ENCODE measurements around the gene RASSF1.
A peak's percentile ranks its signal among the peaks of the same experiment; 100 is the strongest.
"Not testable (repeated sequence)": the region's sequence is repeated elsewhere in the genome, so short reads cannot be mapped to it uniquely, and the experiment has no call there.

RASSF1 gene

DNA sequence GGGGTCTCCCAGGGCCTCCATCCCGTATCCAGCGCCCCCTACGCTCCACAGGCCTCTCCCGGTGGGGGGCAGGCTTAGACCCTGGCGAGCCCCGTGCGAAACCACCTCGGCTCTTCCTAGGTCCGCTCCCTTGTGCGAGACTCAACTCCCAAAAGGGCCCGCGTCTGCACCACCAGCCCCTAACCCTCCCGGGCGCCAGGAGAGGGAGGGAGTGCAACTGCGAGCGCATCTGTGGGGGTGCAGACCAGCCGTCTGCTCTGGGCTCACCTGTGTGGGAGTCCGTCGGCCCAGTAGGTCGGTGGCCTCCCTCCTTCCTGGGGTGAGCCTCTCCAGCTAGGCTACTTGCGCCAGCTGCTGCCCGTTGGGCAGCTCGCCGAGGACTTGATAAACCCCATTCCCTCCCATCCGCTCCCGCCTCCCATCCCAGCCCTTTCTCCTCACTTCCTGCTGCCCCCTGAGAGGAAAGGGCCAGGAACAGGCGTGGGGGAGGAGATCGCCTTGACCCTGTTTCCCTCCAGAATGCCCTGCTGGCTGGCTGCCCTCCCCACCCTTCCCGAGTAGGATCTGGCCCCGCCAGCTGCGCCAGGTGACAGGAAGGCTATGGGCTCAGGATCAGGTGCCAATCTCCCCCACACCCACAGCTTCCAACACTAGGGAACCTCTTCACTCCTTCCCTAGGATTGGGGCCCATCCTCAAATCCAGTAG, 18.1 kb downstream of the RASSF1 start, which contains the start of gene HYAL2:
TSS of gene HYAL2 (minus strand) at position 360 of the 706 bp plus-strand sequence. CDS start 2,256 bp downstream, outside the sequence.
- DNase-seq, result peak; percentile 20

DNA sequence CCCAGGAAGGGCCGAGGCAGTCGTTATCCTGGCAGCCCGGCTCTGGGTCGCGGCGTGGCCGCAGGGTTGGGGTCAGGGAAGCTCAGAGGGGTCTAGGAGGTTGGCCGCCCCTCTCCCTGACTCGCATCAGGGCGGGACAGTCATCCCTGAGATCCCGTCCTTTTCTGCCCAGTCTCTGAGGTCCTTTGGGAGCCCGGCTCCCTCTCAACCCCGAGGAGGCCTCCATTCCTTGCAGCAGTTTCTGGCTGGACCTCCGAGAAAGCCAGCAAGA, 18.6 kb downstream of the RASSF1 start:
- DNase-seq, result no peak

DNA sequence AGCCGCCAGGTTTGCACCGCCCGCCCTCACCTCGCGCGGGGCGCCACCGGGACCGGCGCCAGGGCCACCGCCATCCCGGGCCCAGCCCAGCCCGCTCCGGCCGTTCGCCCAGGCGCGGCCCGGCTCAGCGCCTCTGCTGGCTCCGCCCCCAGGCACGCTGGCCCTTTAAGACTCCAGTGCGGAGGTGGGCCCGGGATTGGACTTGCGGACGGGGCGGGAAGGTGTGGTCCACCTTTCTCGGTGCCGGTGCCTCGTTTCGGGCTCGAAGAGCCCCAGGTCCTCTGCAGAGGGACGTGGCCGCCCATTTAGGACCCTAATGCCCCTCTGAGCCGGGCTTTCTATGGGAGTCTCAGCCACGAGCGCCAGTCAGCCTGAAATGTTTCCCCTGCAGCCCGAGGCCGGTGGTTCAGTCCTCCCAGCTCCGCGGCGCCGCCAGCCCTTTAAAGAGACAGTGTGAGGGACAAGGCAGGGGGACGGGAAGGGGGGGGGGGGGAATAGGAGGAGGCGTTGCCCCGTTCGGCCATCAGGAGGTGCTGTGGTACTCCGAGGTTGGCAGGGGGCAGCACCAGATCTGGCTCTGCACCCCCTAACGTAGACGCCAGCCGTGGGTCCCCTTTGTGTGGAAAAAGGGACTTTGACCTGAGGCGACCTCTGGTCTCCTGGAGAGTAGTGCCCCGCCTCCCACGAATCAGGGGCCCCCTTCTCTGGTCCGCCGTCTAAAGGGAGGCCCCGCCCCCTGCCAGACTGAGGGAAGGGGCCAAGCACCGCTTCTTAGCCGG, 19.1 kb downstream of the RASSF1 start:
- DNase-seq, result peak; percentile 82

DNA sequence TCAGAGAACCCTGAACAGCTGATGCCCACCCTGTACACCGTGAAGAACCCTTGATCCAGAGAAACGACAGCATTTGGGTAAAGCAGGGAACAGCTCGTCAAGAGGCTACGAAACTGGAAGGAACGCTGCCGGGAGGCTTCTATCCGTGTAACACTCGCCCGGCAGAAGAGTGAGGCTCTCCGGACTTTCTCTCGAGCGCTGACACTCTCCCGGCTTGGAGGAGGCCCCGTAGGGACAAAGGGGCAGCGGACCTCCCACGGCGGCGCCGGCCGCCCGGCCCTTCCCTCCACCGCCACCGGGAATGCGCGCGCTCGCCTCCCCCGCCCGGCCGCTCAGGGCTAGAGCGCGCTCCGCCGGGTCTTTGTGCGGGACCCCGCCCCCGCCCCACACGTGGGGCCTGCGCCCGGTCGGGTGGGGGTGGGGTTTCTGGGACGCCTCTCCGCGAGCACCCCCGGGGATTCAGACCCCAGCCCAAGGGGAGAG, 19.7 kb downstream of the RASSF1 start:
- DNase-seq, result peak; percentile 48

DNA sequence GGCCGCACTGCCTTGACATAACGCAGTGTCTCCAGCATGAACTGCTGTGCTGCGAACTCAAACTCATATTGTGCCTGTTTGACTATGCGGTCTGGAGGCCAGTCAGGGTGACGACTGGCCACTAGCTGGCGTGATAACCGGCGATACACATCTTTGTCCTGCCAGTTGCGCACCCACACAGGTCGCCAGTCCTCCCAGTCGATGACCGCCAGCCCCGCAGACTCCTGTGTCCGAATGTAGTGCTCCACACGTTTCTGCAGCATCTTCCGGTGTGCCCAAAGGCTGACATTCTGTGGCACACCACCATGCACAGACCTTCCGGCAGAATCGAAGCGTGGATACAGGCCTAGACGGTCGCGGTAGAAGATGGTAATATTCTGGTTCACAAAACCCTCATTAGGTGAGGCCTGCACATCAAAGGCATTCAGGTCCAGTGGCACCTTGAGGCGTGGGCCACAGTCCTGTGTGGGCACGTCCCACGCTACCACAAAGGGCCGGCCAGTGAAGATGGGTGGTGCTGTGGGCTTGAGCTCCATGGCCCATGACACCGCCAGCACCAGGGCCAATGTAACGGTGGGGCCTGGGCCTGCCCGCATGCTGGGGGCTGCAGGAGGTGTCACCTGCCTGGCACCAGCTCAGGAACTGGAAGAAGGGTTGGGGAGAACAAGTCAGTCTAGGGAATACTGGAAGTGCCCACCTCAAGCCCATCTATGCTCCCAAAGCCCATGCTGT, 20.6 kb downstream of the RASSF1 start:
- DNase-seq, result no peak

DNA sequence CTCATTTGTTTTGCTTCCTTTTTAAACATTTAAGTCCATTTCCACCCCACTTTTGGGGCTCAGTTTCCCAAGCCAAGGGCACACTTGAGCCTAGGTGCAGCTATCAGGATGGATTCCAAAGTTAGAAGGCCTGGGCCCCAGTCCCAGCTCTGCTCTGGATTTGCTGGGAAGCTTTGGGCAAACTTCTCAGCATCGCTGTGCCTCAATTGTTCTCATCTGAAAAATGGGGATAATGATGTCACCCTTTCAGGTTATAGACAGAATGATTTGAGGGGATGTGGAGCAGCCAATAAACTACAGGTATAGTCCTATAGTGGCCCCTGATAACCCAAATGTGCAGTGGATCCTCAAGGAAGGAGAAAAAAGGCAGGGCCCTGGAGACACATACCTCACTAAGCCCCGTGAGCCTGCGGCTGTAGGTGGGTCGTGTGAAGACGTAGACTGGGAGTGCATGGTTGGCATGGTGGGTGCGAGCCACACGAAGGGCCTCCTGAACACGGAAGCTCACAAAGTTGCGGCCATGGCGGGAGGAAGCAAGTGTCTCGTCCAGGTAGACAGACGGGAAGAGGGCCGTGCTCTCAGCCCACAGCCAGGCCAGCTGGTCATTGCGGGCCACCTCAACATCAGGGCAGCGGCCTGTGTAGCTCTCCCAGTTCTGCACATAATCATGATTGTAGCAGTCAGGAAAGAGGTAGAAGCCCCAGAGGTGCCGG, 21.3 kb downstream of the RASSF1 start:
- DNase-seq, result no peak

DNA sequence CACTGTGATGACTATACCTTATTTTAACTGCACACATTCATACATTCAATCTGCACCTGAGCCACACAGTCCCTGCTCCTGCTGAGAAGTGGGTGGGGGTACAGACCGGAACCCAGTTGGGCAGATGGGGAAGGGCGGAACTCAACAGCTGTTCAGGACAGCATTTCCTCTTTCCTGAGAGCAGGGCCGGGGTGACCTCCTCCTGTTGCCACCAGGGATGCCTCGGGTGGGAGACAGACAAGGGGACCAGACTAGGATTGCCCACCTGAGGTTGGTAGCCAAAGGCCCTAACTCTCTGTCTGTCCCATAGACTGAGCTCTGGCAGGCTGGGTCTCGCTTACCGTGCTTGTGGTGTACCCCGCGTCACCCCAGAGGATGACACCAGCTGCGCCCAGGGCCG, 22.0 kb downstream of the RASSF1 start:
- DNase-seq, result no peak

DNA sequence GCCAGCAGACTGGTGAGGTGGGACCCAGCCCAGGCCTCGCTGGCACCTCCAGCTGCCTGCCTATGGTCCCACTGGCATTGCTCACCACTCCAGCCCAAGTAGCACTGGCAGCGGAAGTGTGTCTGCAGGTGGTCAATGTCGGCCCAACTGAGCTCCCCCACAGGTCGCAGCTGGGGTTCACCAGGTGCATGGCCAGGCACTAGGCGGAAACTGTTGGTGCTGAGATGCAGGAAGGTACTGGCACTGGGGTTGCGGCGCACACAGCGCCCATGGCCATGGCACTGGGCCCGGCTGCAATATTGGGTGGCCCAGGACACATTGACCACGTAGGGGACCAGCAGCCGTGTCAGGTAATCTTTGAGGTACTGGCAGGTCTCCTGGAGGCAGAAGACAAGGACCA, 22.5 kb downstream of the RASSF1 start:
- DNase-seq, result no peak

DNA sequence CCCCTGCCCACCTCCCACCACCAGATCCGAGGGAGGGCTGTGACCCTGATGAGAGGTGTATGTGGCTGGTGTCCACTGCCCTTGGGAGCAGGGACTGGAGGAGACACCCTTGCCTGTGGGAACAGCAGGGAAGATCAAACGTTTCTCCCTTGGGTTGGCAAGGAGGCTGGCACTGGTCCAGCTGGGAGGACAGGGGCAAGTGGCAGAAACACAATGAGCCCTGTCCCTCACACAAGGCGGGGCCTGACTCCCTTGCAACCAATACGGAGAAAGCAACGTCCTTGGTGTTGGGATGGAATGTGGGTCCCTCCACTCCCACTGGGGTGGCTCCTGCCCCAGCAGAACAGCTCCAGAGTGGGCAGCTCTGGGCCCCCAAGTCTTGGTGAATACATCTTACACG, 23.3 kb downstream of the RASSF1 start:
- peak; percentile 54 for DNase-seq

DNA sequence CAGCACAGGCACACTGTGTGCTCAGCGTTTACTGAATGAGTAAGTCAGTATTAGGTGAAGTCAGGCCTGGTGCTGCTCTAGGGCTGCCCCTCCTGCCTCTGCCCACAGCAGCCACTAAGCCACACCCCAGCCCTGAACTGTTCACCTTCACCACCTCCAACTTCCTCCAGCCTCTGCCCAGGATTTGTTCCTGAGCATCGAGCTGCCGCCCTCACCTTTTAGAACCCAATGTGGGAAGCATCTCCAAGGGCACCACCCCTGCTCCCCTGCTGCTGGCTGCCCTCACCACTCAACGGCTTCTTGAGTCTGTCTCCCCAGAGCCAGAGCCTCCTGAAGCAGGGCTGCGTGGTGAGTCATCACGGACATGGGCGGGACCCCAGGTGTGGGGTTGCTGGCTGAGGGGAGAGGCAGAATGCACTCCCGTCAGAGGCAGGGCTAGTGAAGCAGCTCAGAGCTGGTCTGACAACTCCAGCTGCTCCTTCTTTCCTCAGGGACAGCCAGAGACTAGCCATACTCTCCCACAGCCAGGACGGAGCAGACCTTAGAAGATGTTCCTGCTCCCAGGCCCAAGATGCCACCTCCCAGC, 23.9 kb downstream of the RASSF1 start:
- DNase-seq, result peak; percentile 40

DNA sequence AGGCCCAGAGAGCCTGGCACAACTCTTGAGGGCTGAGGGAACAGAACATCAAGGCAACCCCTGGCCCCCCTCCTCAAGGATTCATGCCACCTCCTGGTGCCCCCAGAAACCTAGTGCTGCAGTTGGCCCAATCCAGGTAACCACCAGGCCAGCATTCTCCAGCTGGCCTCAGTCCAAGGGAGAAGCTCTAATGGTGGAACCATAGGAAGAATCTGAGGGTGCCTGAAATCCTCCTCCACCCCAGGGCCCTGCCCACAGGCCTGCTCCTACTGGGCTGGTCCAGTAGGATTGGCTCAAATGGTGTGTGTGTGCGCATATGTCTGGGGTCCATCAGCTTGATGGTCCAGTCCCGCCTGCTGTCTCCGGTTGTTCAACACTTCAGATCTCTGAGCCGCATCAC, 25.8 kb downstream of the RASSF1 start:
- no peak for DNase-seq

DNA sequence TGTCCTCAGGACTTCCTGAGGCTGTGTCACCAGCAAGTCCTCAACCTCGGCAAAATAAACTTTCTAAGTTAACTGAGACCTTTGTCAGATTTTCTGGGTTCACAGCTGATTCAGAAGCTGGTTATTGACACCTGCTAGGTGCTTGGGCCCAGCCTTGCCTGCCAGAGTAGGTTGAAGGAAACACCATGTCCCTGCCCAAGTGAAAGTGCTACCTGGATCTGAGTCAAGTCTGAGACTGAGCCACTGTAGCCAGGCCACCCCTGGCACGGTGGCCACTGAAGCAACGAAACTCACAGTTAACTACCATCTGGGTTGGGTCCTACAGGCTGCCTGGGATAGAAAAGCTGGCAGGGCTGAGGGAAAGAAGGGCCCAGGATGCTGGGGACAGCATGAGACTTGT, 26.3 kb downstream of the RASSF1 start:
- no peak for DNase-seq

DNA sequence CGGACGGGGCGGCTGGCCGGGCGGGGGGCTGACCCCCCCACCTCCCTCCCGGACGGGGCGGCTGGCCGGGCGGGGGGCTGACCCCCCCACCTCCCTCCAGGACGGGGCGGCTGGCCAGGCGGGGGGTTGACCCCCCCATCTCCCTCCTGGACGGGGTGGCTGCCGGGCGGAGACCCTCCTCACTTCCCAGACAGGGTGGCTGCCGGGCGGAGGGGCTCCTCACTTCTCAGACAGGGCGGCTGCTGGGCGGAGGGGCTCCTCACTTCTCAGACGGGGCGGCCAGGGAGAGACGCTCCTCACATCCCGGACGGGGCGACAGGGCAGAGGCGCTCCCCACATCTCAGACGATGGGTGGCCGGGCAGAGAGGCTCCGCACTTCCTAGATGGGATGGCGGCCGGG, 28.6 kb downstream of the RASSF1 start:
- DNase-seq, result not testable (repeated sequence)

DNA sequence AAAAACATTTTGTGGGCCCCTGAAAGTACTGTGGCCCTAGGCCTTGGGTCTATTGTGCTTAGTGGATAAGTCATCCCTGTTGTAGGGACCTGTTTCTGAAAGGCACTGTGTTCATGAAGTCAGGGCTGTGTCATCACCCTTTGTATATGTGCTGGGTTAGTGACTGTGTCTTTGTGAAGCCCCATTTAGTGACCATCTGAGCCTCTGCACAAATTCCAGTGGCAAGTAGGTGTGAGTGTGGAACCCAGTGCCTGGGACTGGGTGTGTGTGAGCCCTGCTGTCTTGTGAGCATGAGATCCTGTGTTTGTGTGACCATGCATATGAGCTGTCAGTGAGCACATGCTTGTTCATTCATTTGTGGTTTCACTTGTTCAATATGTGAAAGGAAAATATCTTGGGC, 36.0 kb downstream of the RASSF1 start:
- no peak for DNase-seq

DNA sequence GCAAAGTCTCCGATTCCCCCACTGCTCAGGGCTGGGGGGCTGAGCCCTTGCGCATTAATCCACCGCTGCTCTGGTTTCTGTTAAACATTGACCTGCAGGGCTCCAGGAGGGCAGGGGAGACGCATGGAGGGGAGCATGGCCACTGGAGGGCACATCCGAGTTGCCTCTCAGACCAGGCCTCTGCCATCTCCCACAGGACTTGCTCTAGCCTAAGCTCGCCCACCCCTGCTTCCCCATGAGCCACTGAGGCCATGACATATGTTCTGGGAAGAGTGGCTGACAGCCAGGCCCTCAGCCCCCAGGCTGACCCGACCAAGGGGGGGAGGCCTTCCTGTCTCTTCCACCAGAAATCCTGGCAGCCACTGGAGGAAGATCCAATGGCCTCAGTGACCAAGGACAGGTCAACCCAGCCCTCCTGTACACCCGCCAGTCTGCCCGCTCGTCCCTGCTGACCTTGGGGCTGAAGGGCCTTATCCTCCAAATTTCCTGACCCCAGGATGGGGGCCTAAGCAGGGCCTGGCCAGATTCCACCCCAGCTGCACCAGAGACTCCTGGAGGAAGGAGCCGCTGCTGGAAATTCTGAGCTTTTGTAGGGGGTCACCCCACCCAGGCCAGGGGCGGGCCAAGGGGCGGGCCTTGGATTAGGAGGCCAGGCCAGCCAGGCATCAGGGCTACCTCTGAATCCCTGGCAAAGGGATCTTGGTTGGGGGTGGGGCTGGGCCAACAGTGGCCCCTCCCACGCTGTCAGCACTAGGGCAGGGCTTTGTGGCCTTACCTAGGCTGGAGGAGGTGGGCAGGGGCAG, 37.4 kb downstream of the RASSF1 start, which contains the start of gene HYAL1:
TSS of gene HYAL1 (minus strand) at position 562 of the 803 bp plus-strand sequence. CDS start 618 bp downstream, outside the sequence.
- no peak for DNase-seq

DNA sequence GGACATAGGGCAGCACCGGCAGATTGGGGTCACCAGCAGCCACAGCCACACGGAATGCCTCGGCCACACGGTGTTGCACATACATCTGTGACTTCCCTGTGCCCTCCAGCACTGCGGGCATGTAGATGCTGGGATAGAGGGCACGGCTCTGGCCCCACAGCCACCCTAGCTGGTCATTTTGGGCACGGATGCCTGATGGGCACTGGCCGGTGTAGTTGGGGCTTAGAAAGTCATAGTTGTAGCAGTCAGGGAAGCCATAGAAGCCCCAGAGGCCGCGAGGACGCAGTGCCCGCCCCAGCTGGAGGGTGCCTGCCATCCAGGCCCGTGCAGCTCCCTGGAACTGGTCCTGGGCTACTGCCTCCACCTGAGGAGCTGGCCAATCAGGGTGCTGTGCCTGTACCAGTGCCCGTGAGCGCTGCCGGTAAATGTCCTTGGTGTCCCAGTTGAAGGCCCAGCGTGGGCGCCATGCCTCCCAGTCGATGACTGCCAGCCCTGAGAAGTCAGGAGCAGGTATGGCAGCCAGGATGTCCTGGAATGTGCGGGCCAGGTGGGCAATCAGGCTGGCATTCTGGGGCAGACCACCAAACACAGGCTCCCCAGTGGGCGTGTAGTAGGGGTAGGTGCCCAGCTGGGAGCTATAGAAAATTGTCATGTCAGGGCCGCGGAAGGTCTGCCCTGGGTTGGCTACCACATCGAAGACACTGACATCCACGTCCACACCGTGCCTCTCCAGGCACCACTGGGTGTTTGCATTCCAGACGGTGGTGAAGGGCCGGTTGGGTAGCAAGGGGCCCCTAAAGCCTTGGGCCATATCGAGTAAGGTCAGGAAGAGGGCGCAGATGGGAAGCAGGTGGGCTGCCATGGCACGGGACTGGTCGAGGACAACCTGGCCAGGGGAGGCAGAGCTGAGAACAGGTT, 38.3 kb downstream of the RASSF1 start:
- no peak for DNase-seq

DNA sequence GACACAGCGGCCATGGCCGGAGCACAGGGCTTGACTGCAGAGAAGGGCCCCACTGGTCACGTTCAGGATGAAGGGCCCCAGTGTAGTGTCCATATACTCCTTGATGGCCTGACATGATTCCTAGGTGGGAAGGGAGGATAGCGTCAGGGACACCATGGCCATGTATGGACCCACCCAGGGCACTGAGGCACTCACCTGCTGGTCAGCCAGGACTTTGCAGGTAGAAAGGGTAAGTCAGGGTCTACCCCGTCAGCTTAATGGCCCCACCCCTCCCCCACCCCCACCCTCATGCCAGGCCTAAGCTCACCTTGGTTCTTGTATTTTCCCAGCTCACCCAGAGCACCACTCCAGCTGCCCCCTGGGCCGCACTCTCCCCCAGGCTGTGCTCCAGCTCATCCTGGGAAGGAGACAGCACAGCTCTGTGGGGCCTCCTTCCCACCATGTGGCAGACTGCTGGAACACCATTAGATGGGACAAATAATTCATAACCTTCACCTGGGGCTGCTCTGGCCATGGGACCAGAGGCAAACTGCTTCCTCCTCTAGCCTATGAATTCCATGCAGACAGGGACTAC, 39.9 kb downstream of the RASSF1 start:
- no peak for DNase-seq

DNA sequence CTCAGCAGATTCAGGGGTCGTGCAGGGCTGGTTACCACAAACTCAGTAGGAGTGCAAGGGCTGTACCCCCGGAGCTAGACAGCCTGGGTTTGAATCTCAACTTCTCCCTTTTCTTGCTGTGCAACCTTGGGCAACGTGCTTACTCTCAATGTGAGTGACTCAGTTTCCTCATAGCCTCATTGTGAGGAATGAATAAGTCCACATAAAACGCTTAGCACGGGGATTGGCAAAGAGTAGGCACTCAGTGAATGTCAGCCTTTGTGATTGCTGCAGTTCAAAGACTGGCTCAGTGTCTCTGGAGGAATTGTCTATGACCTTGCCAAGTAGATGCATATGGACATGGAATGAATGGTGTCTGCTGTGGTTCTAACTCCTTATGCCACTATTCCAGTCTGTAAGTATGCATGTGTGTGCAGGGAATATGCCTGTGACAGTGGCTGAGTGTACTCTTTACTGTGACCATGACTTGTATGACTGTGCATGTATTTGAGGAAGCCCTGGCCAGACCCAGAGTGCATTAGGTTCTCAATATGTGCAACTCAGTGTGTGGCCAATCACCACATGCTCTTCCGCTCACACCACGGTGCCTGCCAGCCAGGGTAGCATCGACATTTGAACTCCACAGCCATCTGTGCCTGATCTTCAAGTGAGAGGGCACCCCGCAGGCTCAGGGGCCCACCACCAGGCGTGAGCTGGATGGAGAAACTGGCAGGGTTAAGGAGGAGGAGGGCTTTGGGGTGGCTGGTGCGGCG, 40.5 kb downstream of the RASSF1 start:
- DNase-seq, result no peak

DNA sequence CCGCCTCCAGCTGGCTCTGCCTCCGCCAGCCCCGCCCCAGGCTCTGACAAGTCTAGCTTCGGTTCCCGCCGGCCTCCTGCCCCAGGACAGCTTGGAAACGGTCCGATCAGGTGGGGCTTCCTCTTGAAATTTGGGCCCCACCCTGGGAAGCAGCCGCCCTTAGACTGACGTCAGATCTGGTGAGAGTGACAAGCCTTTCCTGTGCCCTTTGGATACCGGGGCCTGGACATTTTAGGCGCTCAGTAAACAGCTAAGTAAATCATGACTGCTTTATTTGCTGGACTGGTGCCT, 41.1 kb downstream of the RASSF1 start:
- DNase-seq, result no peak

All from NCI-H510A (cell line).